Endothelial cell of umbilical vein (primary cell): ENCODE measurements around the gene GPX1. TPM values are rescaled to one million over a fixed set of nuclear protein-coding genes. Genes with fewer than 3 reads are reported as not detected.

Source experiments
- BruUV-seq: library from RNA; stranded (reverse); fragments of 400-500 nt; replicated peaks from 2 replicates; lab custom pipeline; 2021; lab: Mats Ljungman, UMichigan
- CTCF ChIA-PET: fragments of 300-600, 350-600 bp; sonication (Branson Sonifier 250); formaldehyde crosslinking; loops from one replicate; lab custom pipeline; 2021; ENCODE audit warnings: antibody characterized with exemption, inconsistent platforms; lab: Charles Lee
- POLR2A ChIA-PET: fragments of 300-600, 350-600 bp; sonication (Branson Sonifier 250); formaldehyde crosslinking; loops from one replicate; lab custom pipeline; 2021; ENCODE audit warnings: antibody characterized with exemption, inconsistent platforms; lab: Charles Lee
- DNase-seq: peaks from one replicate; pipeline ENCODE4 v3.0.0-alpha.2; 2011; ENCODE audit warnings: low read depth, low spot score
- FAIRE-seq: peaks from 2 replicates; lab custom pipeline; 2011; peaks lifted over from hg19 to GRCh38; lab: Jason Lieb, UNC
- H2AFZ ChIP-seq: 2 replicates; pipeline ENCODE4 v1.6.0; 2012; ENCODE audit warnings: low read depth, low read length, control low read depth, inconsistent platforms
- H3K27ac ChIP-seq: 2 replicates; pipeline ENCODE4 v1.5.1; 2011; ENCODE audit warnings: low read depth, mild to moderate bottlenecking, control low read depth, low read length, moderate library complexity; ENCODE audit not compliant: insufficient read depth
- H3K27me3 ChIP-seq, 2 experiments: 2 replicates each; pipeline versions ENCODE4 v1.6.0 to v1.6.1; 2011; ENCODE audit warnings: low read length in 2 of 2, mixed read lengths in 1 of 2; ENCODE audit not compliant: control insufficient read depth in 2 of 2, insufficient read depth in 2 of 2
- H3K36me3 ChIP-seq, 2 experiments: 2 replicates in 1 of 2; 3 replicates in 1 of 2; pipeline ENCODE4 v1.5.1; 2011; ENCODE audit warnings: low read length in 2 of 2, mild to moderate bottlenecking in 1 of 2, moderate library complexity in 1 of 2; ENCODE audit not compliant: control insufficient read depth in 2 of 2, insufficient read depth in 2 of 2; ENCODE audit errors: extremely low read depth in 1 of 2
- H3K4me1 ChIP-seq: 3 replicates; pipeline ENCODE4 v1.5.1; 2011; ENCODE audit warnings: mild to moderate bottlenecking, low read length; ENCODE audit not compliant: control insufficient read depth, insufficient read depth; ENCODE audit errors: extremely low read depth
- H3K4me2 ChIP-seq: 2 replicates; pipeline ENCODE4 v1.6.1; 2011; ENCODE audit warnings: low read length, control low read depth, mixed read lengths; ENCODE audit not compliant: insufficient read depth
- H3K4me3 ChIP-seq, 3 experiments: fragments of 200-600 bp in 1 of 3; sonication (generic), shearing (Covaris generic) in 1 of 3; replicated peaks in 1 of 3; 2 replicates each; pipeline ENCODE4 v1.5.1; 2011 to 2016; ENCODE audit warnings: control low read depth in 3 of 3, low read length in 3 of 3, mild to moderate bottlenecking in 2 of 3, inconsistent platforms in 1 of 3, low read depth in 1 of 3, moderate library complexity in 1 of 3; ENCODE audit not compliant: insufficient read depth in 1 of 3
- H3K79me2 ChIP-seq: 2 replicates; pipeline ENCODE4 v1.6.0; 2012; ENCODE audit warnings: low read length, inconsistent platforms; ENCODE audit not compliant: control insufficient read depth, insufficient read depth
- H3K9ac ChIP-seq: replicated peaks from 2 replicates; pipeline ENCODE3; 2011; ENCODE audit warnings: low read length, control low read depth; ENCODE audit not compliant: insufficient read depth; ENCODE audit errors: extremely low read depth
- H3K9me1 ChIP-seq: replicated peaks from 3 replicates; pipeline ENCODE4 v1.6.0; 2011; ENCODE audit warnings: mild to moderate bottlenecking, low read length; ENCODE audit not compliant: control insufficient read depth, insufficient read depth; ENCODE audit errors: extremely low read depth
- H3K9me3 ChIP-seq: replicated peaks from 2 replicates; pipeline ENCODE4 v1.5.1; 2012; ENCODE audit warnings: low read length, inconsistent platforms; ENCODE audit not compliant: control insufficient read depth, insufficient read depth
- H4K20me1 ChIP-seq: replicated peaks from 2 replicates; pipeline ENCODE3; 2011; ENCODE audit warnings: mild to moderate bottlenecking, low read length; ENCODE audit not compliant: control insufficient read depth, insufficient read depth; ENCODE audit errors: extremely low read depth
- CTCF ChIP-seq, 2 donors: IDR thresholded peaks; 1 replicate in 1 of 2; 2 replicates in 1 of 2; pipeline ENCODE4 v1.5.1; 2011; ENCODE audit warnings: low read length in 2 of 2, mild to moderate bottlenecking in 2 of 2, moderate library complexity in 2 of 2, control low read depth in 1 of 2, inconsistent platforms in 1 of 2, low read depth in 1 of 2; ENCODE audit not compliant: insufficient read depth in 1 of 2; ENCODE audit errors: extremely low read depth in 1 of 2
- EZH2 ChIP-seq: IDR thresholded peaks from 2 replicates; pipeline ENCODE4 v1.6.1; 2012; ENCODE audit warnings: borderline replicate concordance, low read depth, mild to moderate bottlenecking, moderate library complexity, low read length, inconsistent platforms; ENCODE audit not compliant: severe bottlenecking
- FOS ChIP-seq: IDR thresholded peaks from 2 replicates; pipeline ENCODE4 v1.6.1; 2011; ENCODE audit warnings: mild to moderate bottlenecking, low read length, moderate library complexity, borderline replicate concordance; ENCODE audit not compliant: insufficient read depth
- GATA2 ChIP-seq: IDR thresholded peaks from 2 replicates; pipeline ENCODE4 v1.7.0; 2011; ENCODE audit warnings: low read depth, mild to moderate bottlenecking, moderate library complexity, mixed read lengths, low read length; ENCODE audit not compliant: insufficient read length, insufficient read depth
- JUN ChIP-seq: IDR thresholded peaks from 2 replicates; pipeline ENCODE4 v1.6.1; 2011; ENCODE audit warnings: borderline replicate concordance, low read depth; ENCODE audit not compliant: insufficient read length, insufficient read depth
- MYC ChIP-seq: IDR thresholded peaks from one replicate; pipeline ENCODE4 v1.6.1; 2011; ENCODE audit warnings: mild to moderate bottlenecking, low read depth, low read length
- POLR2A ChIP-seq: IDR thresholded peaks from 2 replicates; pipeline ENCODE4 v1.6.1; 2012; ENCODE audit warnings: low read depth, mild to moderate bottlenecking, control low read depth, low read length
- POLR2AphosphoS5 ChIP-seq: IDR thresholded peaks from 2 replicates; pipeline ENCODE4 v1.6.1; 2012; ENCODE audit warnings: low read depth, mild to moderate bottlenecking, control low read depth, low read length, moderate library complexity; ENCODE audit not compliant: insufficient read depth
- dilution Hi-C: fragments of 300-500 bp; cut with MboI; formaldehyde crosslinking; loops from one replicate; pipeline ENCODE4 v1.15.0; 2019; ENCODE audit warnings: low sequenced_read_pairs; ENCODE audit not compliant: extremely low pct_ligation_motif_present
- intact Hi-C: fragments of 100-400 bp; cut with micrococcal nuclease; formaldehyde crosslinking; loops from one replicate; pipeline ENCODE4 v1.10.0; 2022
- polyA plus RNA-seq, 4 experiments: library from polyadenylated mRNA; depleted of rRNA in 3 of 4; stranded (reverse) in 3 of 4; unstranded in 1 of 4; fragments of >200 nt; gene quantifications; 2 replicates each; pipeline versions ENCODE4 v1.2.1 to v1.2.3, GENCODE V29; 2011 to 2012; ENCODE audit warnings: missing spikeins in 1 of 4
- total RNA-seq: library from RNA; stranded (reverse); gene quantifications from 2 replicates; pipeline ENCODE4 v1.2.3, GENCODE V29; 2021
- TF ChIP-seq, protein P1 (sequence below): IDR thresholded peaks from 2 replicates; pipeline ENCODE4 v1.6.1; 2011; ENCODE audit not compliant: insufficient read depth, insufficient read length

The GPX1 gene
- total and polyA plus RNA-seq, 2 donors (not counting 3 experiments of a cell fraction or from before 2014, with no cell fraction given), result 461 to 1,348 TPM

DNA sequence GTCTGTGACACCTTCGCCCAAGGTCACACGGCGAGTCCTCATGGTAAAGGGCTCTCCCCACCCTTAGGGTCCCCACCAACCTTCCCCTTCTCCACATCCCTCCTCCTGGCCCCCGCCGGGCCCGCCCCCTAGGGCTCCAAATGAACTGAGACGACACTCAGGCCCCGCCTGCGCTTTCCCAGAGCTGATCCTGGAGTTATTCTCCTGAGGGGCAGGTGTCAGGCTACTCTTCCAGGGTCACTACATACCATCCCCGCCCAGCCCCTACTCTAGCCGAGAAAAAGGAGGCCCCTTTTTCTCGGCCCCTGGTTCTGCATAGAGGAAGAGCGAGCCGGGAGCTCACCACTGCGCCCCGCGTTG, 18.6 kb downstream of the GPX1 start:
- no peaks in the 10 kb centered on the region for H4K20me1 ChIP-seq
- FAIRE-seq, result no peak
- H3K36me3 ChIP-seq, result peaks cover 3 to 5% of the 10 kb centered on the region in 2 experiments
- intact Hi-C loops, result no loop called here
- H2AFZ ChIP-seq, result peak overlapping the region; percentile 71
- H3K27ac ChIP-seq, result peak overlapping the region; percentile 80
- H3K9me1 ChIP-seq, result no peaks in the 10 kb centered on the region
- H3K27me3 ChIP-seq, result no peaks in the 10 kb centered on the region
- ChIA-PET CTCF (interaction anchor here (0.9 to 4.2 kb wide), 26 partner anchors 10 to 232 kb away, joined by 3 to 118 read pairs (median 6); partner anchors contain the start of genes GPX1, KLHDC8B, NICN1 and RHOA), POLR2A (interaction anchor here (0.9 to 2.8 kb wide), 3 partner anchors 19 to 110 kb away, joined by 3 to 39 read pairs (median 14); partner anchors contain the start of genes GPX1, RHOA and TCTA)
- peak overlapping the region; percentile 96 for H3K4me2 ChIP-seq
- BruUV-seq, result no TSS peak
- no peak for DNase-seq
- H3K9me3 ChIP-seq, result no peaks in the 10 kb centered on the region
- H3K4me1 ChIP-seq, result peaks cover 22% of the 10 kb centered on the region
- H3K79me2 ChIP-seq, result peaks cover 51% of the 10 kb centered on the region
- dilution Hi-C loops, result no loop called here
- TF ChIP-seq FOS (no peak), GATA2 (no peak), EZH2 (no peak), JUN (no peak), CTCF (IDR thresholded peaks at IDR 0.05; ENCODE audit: extremely low read depth in 1 of 2, insufficient read depth in 1 of 2, low read depth in 1 of 2, low read length in 2 of 2) (no peak), MYC (no peak), POLR2A (no peak), POLR2AphosphoS5 (no peak)
- TF ChIP-seq, protein P1, sequence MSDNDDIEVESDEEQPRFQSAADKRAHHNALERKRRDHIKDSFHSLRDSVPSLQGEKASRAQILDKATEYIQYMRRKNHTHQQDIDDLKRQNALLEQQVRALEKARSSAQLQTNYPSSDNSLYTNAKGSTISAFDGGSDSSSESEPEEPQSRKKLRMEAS, result no peak
- H3K9ac ChIP-seq, result peak overlapping the region; percentile 73
- peak overlapping the region; percentile 65 to 75 (median 75) for H3K4me3 ChIP-seq
